IMR-90 (cell line): Measurements from ENCODE around the gene CTNND2. TPM values are rescaled to one million over a fixed set of nuclear protein-coding genes. Genes with fewer than 3 reads are reported as not detected.

ENCODE experiments used
- ATAC-seq: fragments of 200-7000 bp; cut with Tn5 transposase; 2 replicates; pipeline ENCODE4 v1.9.1; 2020; ENCODE audit warnings: low read depth, mild to moderate bottlenecking, moderate library complexity
- BruUV-seq: library from RNA; stranded (reverse); fragments of 400-500 nt; replicated peaks from 2 replicates; lab custom pipeline; 2021; lab: Mats Ljungman, UMichigan
- CTCF ChIA-PET: fragments of 300-600 bp; formaldehyde crosslinking; extraction: SDS; loops from one replicate; lab custom pipeline; 2021; ENCODE audit warnings: antibody characterized with exemption; lab: Yijun Ruan, JAX
- POLR2A ChIA-PET: fragments of 300-600 bp; sonication (Branson Sonifier 250); formaldehyde crosslinking; loops from one replicate; lab custom pipeline; 2022; ENCODE audit warnings: antibody characterized with exemption; ENCODE audit not compliant: unreplicated experiment; lab: Charles Lee
- DNase-seq: peaks from one replicate; pipeline ENCODE4 v3.0.0; 2013
- H2AFZ ChIP-seq: replicated peaks from 2 replicates; pipeline ENCODE3; 2013; ENCODE audit warnings: low read length, mild to moderate bottlenecking; ENCODE audit not compliant: poor library complexity
- H2AK5ac ChIP-seq: 2 replicates; pipeline ENCODE4 v1.6.1; 2013; ENCODE audit warnings: low read depth, low read length, inconsistent platforms
- H2AK9ac ChIP-seq: replicated peaks from 2 replicates; pipeline ENCODE3; 2013; ENCODE audit warnings: mild to moderate bottlenecking, low read depth, low read length, moderate library complexity; ENCODE audit not compliant: poor library complexity
- H2BK120ac ChIP-seq: 2 replicates; pipeline ENCODE4 v1.6.1; 2013; ENCODE audit warnings: low read depth, low read length, inconsistent platforms
- H2BK15ac ChIP-seq: 3 replicates; pipeline ENCODE4 v1.6.1; 2013; ENCODE audit warnings: low read depth, low read length, inconsistent platforms
- H2BK20ac ChIP-seq: 2 replicates; pipeline ENCODE4 v1.6.1; 2013; ENCODE audit warnings: low read depth, mild to moderate bottlenecking, inconsistent platforms, low read length, moderate library complexity
- H2BK5ac ChIP-seq: 2 replicates; pipeline ENCODE4 v1.6.1; 2013; ENCODE audit warnings: mild to moderate bottlenecking, low read depth, low read length, inconsistent platforms; ENCODE audit not compliant: poor library complexity, severe bottlenecking
- H3K14ac ChIP-seq: replicated peaks from 2 replicates; pipeline ENCODE4 v1.6.1; 2013; ENCODE audit warnings: low read depth, low read length, inconsistent platforms
- H3K18ac ChIP-seq: 2 replicates; pipeline ENCODE4 v1.6.1; 2013; ENCODE audit warnings: low read depth, low read length, control low read depth
- H3K23ac ChIP-seq: 2 replicates; pipeline ENCODE4 v1.6.1; 2013; ENCODE audit warnings: low read depth, low read length, inconsistent platforms
- H3K27ac ChIP-seq: 2 replicates; pipeline ENCODE4 v1.5.1; 2013; ENCODE audit warnings: mild to moderate bottlenecking, control low read depth, low read length; ENCODE audit not compliant: insufficient read depth
- H3K27me3 ChIP-seq: 2 replicates; pipeline ENCODE4 v1.6.1; 2013; ENCODE audit warnings: low read length; ENCODE audit not compliant: control insufficient read depth, insufficient read depth
- H3K36me3 ChIP-seq: 2 replicates; pipeline ENCODE4 v1.6.1; 2013; ENCODE audit warnings: low read length, mixed read lengths; ENCODE audit not compliant: control insufficient read depth, insufficient read depth
- H3K4ac ChIP-seq: 2 replicates; pipeline ENCODE4 v1.6.1; 2013; ENCODE audit warnings: low read depth, low read length, inconsistent platforms
- H3K4me1 ChIP-seq: 2 replicates; pipeline ENCODE4 v1.6.1; 2013; ENCODE audit warnings: low read length, mixed read lengths; ENCODE audit not compliant: control insufficient read depth, insufficient read depth
- H3K4me2 ChIP-seq: 2 replicates; pipeline ENCODE4 v1.6.1; 2013; ENCODE audit warnings: low read depth, mild to moderate bottlenecking, control low read depth, low read length, moderate library complexity
- H3K4me3 ChIP-seq: 2 replicates; pipeline ENCODE4 v1.5.1; 2013; ENCODE audit warnings: low read depth, mild to moderate bottlenecking, control low read depth, low read length, moderate library complexity; ENCODE audit not compliant: insufficient read depth
- H3K56ac ChIP-seq: 2 replicates; pipeline ENCODE4 v1.6.1; 2013; ENCODE audit warnings: low read length, inconsistent platforms; ENCODE audit not compliant: insufficient read depth; ENCODE audit errors: extremely low read depth
- H3K79me1 ChIP-seq, 2 experiments: 2 replicates each; pipeline ENCODE4 v1.6.1; 2013; ENCODE audit warnings: low read length in 2 of 2, inconsistent platforms in 1 of 2, low read depth in 1 of 2
- H3K9ac ChIP-seq: 2 replicates; pipeline ENCODE4 v1.6.1; 2013; ENCODE audit warnings: low read depth, low read length, control low read depth
- H3K9me1 ChIP-seq: 2 replicates; pipeline ENCODE4 v1.6.1; 2013; ENCODE audit warnings: low read length, inconsistent platforms; ENCODE audit not compliant: insufficient read depth
- H3K9me3 ChIP-seq: 2 replicates; pipeline ENCODE4 v1.6.1; 2013; ENCODE audit warnings: low read length; ENCODE audit not compliant: control insufficient read depth, insufficient read depth
- H4K20me1 ChIP-seq: 2 replicates; pipeline ENCODE4 v1.6.1; 2013; ENCODE audit warnings: low read length, inconsistent platforms; ENCODE audit not compliant: insufficient read depth
- H4K5ac ChIP-seq: 2 replicates; pipeline ENCODE4 v1.6.1; 2013; ENCODE audit warnings: mild to moderate bottlenecking, low read depth, low read length, control low read depth
- H4K8ac ChIP-seq, 2 experiments: 2 replicates each; pipeline ENCODE4 v1.6.1; 2013; ENCODE audit warnings: low read depth in 2 of 2, low read length in 2 of 2, control low read depth in 1 of 2, inconsistent platforms in 1 of 2
- H4K91ac ChIP-seq: 2 replicates; pipeline ENCODE4 v1.6.1; 2013; ENCODE audit warnings: low read depth, low read length, inconsistent platforms; ENCODE audit not compliant: insufficient read depth
- BHLHE40 ChIP-seq: fragments of 150-350 bp; IDR thresholded peaks from 2 replicates; pipeline ENCODE4 v1.6.1; 2016; ENCODE audit warnings: mild to moderate bottlenecking, low read depth, low read length
- CHD1 ChIP-seq: IDR thresholded peaks from 2 replicates; pipeline ENCODE4 v1.6.1; 2012; ENCODE audit warnings: low read depth, low read length, improper control_type of control experiment
- MAFK ChIP-seq: IDR thresholded peaks from 2 replicates; pipeline ENCODE4 v1.6.1; 2012; ENCODE audit warnings: low read depth, low read length, improper control_type of control experiment
- MAZ ChIP-seq: IDR thresholded peaks from 2 replicates; pipeline ENCODE4 v1.6.1; 2012; ENCODE audit warnings: low read depth, mild to moderate bottlenecking, low read length, improper control_type of control experiment, moderate library complexity, borderline replicate concordance
- RCOR1 ChIP-seq: IDR thresholded peaks from 2 replicates; pipeline ENCODE4 v1.6.1; 2012; ENCODE audit warnings: mild to moderate bottlenecking, low read length, improper control_type of control experiment; ENCODE audit not compliant: insufficient replicate concordance
- SMC3 ChIP-seq: fragments of 150-350 bp; IDR thresholded peaks from 2 replicates; pipeline ENCODE4 v1.6.1; 2016; ENCODE audit warnings: low read depth, mild to moderate bottlenecking, antibody characterized with exemption, low read length, moderate library complexity
- WGBS, 2 experiments: methylation state at CpG; one replicate each; pipeline versions ENCODE4 v1.1.5 to v1.1.7; 2013; ENCODE audit warnings: missing lambda C conversion rate in 2 of 2; ENCODE audit not compliant: insufficient read length in 1 of 2; ENCODE audit errors: extremely low coverage in 2 of 2; 5-methylcytosine and 5-hydroxymethylcytosine counted together
- dilution Hi-C: fragments of 300-500 bp; cut with HindIII; formaldehyde crosslinking; loops from one replicate; pipeline ENCODE4 v1.14.3; 2018; ENCODE audit warnings: low sequenced_read_pairs; ENCODE audit not compliant: unreplicated experiment
- in situ Hi-C: fragments of 300-500 bp; cut with MboI; formaldehyde crosslinking; loops from 3 replicates; pipeline ENCODE4 v1.14.3; 2019; ENCODE audit warnings: low sequenced_read_pairs, inconsistent platforms, mixed read lengths
- intact Hi-C: fragments of 100-400 bp; cut with micrococcal nuclease; formaldehyde crosslinking; loops from 2 replicates; pipeline ENCODE4 v1.10.0; 2022
- polyA plus RNA-seq, 3 experiments: library from polyadenylated mRNA; depleted of rRNA; stranded (reverse); fragments of >200 nt; gene quantifications; 2 replicates each; pipeline ENCODE4 v1.2.3, GENCODE V29; 2012; ENCODE audit warnings: low replicate concordance in 1 of 3
- total RNA-seq: library from RNA; depleted of rRNA; stranded (reverse); fragments of >200 nt; gene quantifications from 2 replicates; pipeline ENCODE4 v1.2.3, GENCODE V29; 2012
- TF ChIP-seq, protein P1 (sequence below): fragments of 150-350 bp; IDR thresholded peaks from 2 replicates; pipeline ENCODE4 v1.6.1; 2016; ENCODE audit warnings: low read depth, mild to moderate bottlenecking, low read length, moderate library complexity, borderline replicate concordance

Gene CTNND2
- total and polyA plus RNA-seq, 2 of the 4 experiments (the other 2 are of a cell fraction), result not detected

DNA sequence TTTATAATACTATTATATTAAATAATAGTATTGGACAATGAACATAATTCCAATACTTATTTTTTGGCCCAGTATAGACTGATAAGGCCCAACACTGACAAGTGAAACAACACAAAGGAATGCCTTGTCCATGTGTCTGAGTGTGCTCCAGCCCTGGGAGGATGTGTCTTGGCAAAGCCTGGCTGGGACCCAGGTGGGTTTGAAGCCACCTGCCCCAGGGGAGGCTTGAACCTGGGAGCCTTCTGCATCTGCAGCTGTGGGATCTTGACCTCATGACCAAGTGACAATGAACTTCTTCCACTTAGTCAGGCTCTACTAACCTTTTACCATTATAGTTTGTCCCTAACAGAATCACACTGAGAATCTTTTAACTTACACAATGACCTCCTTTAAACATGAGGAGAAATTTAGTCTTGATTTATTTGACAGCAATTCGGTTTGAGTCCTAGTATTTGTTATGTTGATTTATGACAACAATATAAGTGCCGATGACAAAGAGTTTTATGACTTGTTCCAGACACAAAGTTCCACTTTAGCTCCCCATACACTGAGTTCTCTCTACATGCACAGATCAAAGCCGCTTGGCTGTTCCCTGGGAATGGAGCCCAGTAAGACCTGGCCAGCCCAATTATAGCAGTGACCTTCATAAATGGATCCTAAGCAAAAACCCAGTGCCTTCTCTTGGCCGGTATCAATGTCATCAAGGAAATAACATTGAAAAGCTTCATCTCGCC, 294.5 kb downstream of the CTNND2 start:
- in situ Hi-C loops, result no loop called here

More for the DNA sequence above, 294.5 kb downstream of the CTNND2 start:
- H3K23ac ChIP-seq, result no peak overlapping the region
- ChIA-PET CTCF (no interaction called here), POLR2A (no interaction called here)
- no peaks in the 10 kb centered on the region for H3K36me3 ChIP-seq
- H3K4me1 ChIP-seq, result no peaks in the 10 kb centered on the region
- no peak for DNase-seq
- no peak overlapping the region for H2AK9ac ChIP-seq
- H3K4me3 ChIP-seq, result no peak overlapping the region
- no peak overlapping the region for H3K27ac ChIP-seq
- H3K9me1 ChIP-seq, result no peaks in the 10 kb centered on the region
- no peak for TF ChIP-seq RCOR1
- TF ChIP-seq MAFK, result no peak
- no peak for TF ChIP-seq MAZ
- TF ChIP-seq SMC3, result no peak
- no peak for TF ChIP-seq CHD1
- TF ChIP-seq, protein P1, sequence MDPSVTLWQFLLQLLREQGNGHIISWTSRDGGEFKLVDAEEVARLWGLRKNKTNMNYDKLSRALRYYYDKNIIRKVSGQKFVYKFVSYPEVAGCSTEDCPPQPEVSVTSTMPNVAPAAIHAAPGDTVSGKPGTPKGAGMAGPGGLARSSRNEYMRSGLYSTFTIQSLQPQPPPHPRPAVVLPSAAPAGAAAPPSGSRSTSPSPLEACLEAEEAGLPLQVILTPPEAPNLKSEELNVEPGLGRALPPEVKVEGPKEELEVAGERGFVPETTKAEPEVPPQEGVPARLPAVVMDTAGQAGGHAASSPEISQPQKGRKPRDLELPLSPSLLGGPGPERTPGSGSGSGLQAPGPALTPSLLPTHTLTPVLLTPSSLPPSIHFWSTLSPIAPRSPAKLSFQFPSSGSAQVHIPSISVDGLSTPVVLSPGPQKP, result no peak
- no peak for TF ChIP-seq BHLHE40
- H2AFZ ChIP-seq, result no peak overlapping the region
- no peak overlapping the region for H2BK120ac ChIP-seq
- BruUV-seq, result no TSS peak
- H2AK5ac ChIP-seq, result no peak overlapping the region
- H3K27me3 ChIP-seq, result no peaks in the 10 kb centered on the region
- no peak overlapping the region for H4K91ac ChIP-seq
- H3K14ac ChIP-seq, result no peak overlapping the region
- H4K5ac ChIP-seq, result no peak overlapping the region
- no peak overlapping the region for H2BK20ac ChIP-seq
- intact Hi-C loops (no loop called here), dilution Hi-C loops (no loop called here)
- ATAC-seq, result no peak
- no peaks in the 10 kb centered on the region for H4K20me1 ChIP-seq
- peaks cover 2% of the 10 kb centered on the region; the same call in 1 of the 2 replicates for H3K9me3 ChIP-seq
- H2BK15ac ChIP-seq, result no peak overlapping the region
- H3K9ac ChIP-seq, result no peak overlapping the region
- H4K8ac ChIP-seq, result no peak overlapping the region
- no peak overlapping the region for H3K56ac ChIP-seq
- H3K4ac ChIP-seq, result no peak overlapping the region
- H3K18ac ChIP-seq, result no peak overlapping the region
- H3K4me2 ChIP-seq, result no peak overlapping the region
- H3K79me1 ChIP-seq, result no peaks in the 10 kb centered on the region
- no peak overlapping the region for H2BK5ac ChIP-seq
- no CpG with 5 or more reads among the region's 5 CpGs for WGBS, 2 experiments
